ENCODE data around the gene DNAH8.

The DNAH8 gene

DNA sequence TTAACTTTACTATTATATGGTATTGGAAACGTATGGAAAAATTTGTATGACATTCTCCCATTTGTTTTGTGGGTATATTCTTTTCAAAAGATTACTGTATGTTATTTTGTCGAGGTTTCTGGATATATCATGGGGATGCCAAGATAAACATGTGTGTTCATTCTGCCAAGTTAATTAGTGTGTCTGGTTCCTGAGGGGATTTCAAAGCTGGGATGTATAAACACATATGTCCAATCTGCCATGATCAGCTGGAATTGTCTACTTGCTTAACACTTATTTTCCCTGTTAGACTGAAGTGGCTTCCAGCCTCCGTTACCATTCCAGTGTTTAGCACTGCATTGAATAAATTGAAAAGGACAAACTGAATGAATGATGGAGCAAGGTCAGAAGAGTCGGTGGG lies 86.2 kb downstream of the DNAH8 start:
- TF ChIP-seq POLR2AphosphoS5 (IDR thresholded peaks at IDR 0.05; ENCODE audit: low read depth, low read length) (no peak), POLR2A (IDR thresholded peaks at IDR 0.05; ENCODE audit: low read depth, low read length) (no peak), TAF1 (IDR thresholded peaks at IDR 0.05; ENCODE audit: borderline replicate concordance, low read depth, low read length) (no peak)
- DNase-seq (ENCODE audit: insufficient read length) (no peak), FAIRE-seq (no peak)

GRCh38 chr6:38802497-38802896 lies 87.4 kb downstream of the DNAH8 start:
- FAIRE-seq, result no peak

GRCh38 chr6:38803129-38803528 lies 88.0 kb downstream of the DNAH8 start:
- no peak for FAIRE-seq
- TF ChIP-seq TAF1 (IDR thresholded peaks at IDR 0.05; ENCODE audit: borderline replicate concordance, low read depth, low read length), result no peak
- no peak for TF ChIP-seq POLR2AphosphoS5 (IDR thresholded peaks at IDR 0.05; ENCODE audit: low read depth, low read length)
- TF ChIP-seq POLR2A (IDR thresholded peaks at IDR 0.05; ENCODE audit: low read depth, low read length), result no peak
- no peak for DNase-seq (ENCODE audit: insufficient read length)

More at GRCh38 chr6:38802497-38802896, 87.4 kb downstream of the DNAH8 start:
- no peak for DNase-seq (ENCODE audit: insufficient read length)
- no peak for TF ChIP-seq POLR2A (IDR thresholded peaks at IDR 0.05; ENCODE audit: low read depth, low read length)
- no peak for TF ChIP-seq TAF1 (IDR thresholded peaks at IDR 0.05; ENCODE audit: borderline replicate concordance, low read depth, low read length)
- no peak for TF ChIP-seq POLR2AphosphoS5 (IDR thresholded peaks at IDR 0.05; ENCODE audit: low read depth, low read length)

DNA sequence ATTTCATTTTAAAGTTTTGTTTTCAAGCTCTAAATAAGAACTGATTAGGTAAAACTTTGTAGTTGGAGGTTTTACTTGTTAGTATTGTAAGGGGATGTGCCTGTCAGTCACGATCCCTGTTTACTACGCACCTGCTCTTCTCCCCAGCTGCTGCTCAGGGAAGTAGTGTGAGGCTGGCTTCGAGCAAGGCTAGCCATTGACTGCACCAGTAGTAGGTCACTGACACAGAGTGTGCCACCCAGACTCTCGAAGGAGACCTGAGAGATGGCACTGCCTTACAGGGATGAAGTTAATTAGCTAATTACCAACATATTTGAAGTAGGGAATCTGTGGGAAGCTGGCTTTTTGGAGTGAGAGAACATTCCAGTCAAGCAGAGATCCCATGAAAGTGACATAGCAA lies 89.2 kb downstream of the DNAH8 start:
- no peak for DNase-seq (ENCODE audit: insufficient read length)
- no peak for FAIRE-seq
- no peak for TF ChIP-seq POLR2AphosphoS5 (IDR thresholded peaks at IDR 0.05; ENCODE audit: low read depth, low read length)
- no peak for TF ChIP-seq TAF1 (IDR thresholded peaks at IDR 0.05; ENCODE audit: borderline replicate concordance, low read depth, low read length)
- no peak for TF ChIP-seq POLR2A (IDR thresholded peaks at IDR 0.05; ENCODE audit: low read depth, low read length)

DNA sequence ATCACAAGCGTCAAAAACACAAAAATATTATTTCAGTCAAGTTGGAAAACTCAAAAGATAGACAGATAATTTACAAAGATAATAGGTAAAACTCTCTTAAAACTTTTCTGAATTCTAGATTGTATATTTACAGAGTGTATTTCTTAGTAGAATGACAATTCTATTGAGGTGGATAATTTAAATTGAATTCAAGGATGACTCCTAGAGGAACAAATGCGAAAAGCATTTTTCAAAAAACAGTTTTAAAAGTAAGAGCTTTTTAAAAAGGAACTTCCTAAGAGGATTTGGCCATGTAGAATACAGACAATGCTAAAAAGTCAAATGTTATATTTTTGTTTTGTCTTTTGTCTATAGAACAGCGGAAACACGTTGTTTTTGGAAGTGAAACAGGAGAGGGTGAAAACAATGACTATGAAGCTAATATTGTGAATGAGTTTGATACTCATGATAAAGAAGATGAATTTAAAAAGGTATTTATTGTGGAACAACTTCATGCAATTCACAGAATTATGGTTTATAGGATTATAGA lies 90.1 kb downstream of the DNAH8 start:
- DNase-seq (ENCODE audit: insufficient read length) (no peak), FAIRE-seq (no peak)
- TF ChIP-seq POLR2A (IDR thresholded peaks at IDR 0.05; ENCODE audit: low read depth, low read length) (no peak), TAF1 (IDR thresholded peaks at IDR 0.05; ENCODE audit: borderline replicate concordance, low read depth, low read length) (no peak), POLR2AphosphoS5 (IDR thresholded peaks at IDR 0.05; ENCODE audit: low read depth, low read length) (no peak)

DNA sequence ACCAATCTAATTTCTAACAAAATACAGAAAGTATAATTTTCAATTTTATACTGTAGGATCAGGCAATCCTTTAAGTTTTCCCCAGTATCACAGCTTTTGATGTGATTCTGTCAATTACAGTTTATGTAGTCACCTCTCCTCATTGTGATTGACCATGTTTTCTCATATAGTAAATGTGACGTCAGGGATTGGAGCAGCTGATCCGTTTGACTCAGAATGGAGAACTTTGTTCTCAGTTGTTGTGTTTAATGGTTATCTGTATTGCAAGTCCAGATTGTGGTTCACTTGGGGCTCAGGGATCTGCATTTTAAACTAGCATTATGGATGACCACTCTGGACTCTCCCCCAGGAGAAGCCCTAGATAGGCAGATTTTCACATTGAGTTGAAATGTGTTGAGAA lies 90.6 kb downstream of the DNAH8 start:
- FAIRE-seq (no peak), DNase-seq (ENCODE audit: insufficient read length) (no peak)
- TF ChIP-seq POLR2AphosphoS5 (IDR thresholded peaks at IDR 0.05; ENCODE audit: low read depth, low read length) (no peak), POLR2A (IDR thresholded peaks at IDR 0.05; ENCODE audit: low read depth, low read length) (no peak), TAF1 (IDR thresholded peaks at IDR 0.05; ENCODE audit: borderline replicate concordance, low read depth, low read length) (no peak)

DNA sequence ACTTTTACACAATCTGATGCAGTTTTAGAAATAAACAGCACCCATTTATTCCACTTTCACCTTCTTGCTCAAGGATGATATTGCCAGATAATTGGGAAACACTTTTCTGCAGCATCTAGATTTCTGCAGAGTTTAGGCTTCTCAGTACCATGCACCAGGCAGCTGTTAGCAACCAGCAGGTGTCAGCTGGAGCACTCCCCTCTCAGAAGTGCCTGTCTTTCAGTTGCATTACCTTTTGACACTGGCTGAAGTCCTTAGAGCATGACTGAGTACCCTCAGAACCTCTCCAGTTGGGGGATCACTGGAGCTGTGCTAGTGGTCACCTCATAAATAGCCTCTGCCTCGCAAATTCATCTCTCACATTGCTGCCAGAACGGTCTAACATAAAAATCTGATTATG lies 91.2 kb downstream of the DNAH8 start:
- no peak for DNase-seq (ENCODE audit: insufficient read length)
- TF ChIP-seq TAF1 (IDR thresholded peaks at IDR 0.05; ENCODE audit: borderline replicate concordance, low read depth, low read length), result no peak
- no peak for FAIRE-seq

DNA sequence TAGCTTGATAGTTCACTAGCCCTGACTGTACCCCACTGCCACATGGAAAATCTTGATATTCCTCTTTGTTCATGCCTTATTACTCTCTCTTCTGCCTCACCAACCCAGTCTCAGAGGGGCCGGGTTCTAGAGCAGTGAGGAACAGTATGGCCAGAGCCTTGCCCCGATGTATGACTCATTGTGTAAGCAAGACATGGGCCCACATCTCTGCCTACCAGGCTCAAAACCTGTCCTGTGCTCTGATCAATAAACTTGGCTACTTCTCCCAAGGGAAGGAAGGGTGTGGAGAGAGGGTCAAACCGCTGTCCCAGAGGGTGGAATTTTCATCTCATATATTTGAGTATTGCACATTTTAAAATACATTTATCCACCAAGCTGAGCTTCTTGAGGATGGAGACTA lies 91.7 kb downstream of the DNAH8 start:
- TF ChIP-seq POLR2A (IDR thresholded peaks at IDR 0.05; ENCODE audit: low read depth, low read length), result no peak
- TF ChIP-seq POLR2AphosphoS5 (IDR thresholded peaks at IDR 0.05; ENCODE audit: low read depth, low read length), result no peak
- TF ChIP-seq TAF1 (IDR thresholded peaks at IDR 0.05; ENCODE audit: borderline replicate concordance, low read depth, low read length), result no peak
- FAIRE-seq (no peak), DNase-seq (ENCODE audit: insufficient read length) (no peak)

- DNase-seq (ENCODE audit: insufficient read length), result no peak
- TF ChIP-seq POLR2A (IDR thresholded peaks at IDR 0.05; ENCODE audit: low read depth, low read length) (no peak), POLR2AphosphoS5 (IDR thresholded peaks at IDR 0.05; ENCODE audit: low read depth, low read length) (no peak), TAF1 (IDR thresholded peaks at IDR 0.05; ENCODE audit: borderline replicate concordance, low read depth, low read length) (no peak)
- FAIRE-seq, result no peak
These were observed 92.9 kb downstream of the DNAH8 start for GRCh38 chr6:38808039-38808438.

- TF ChIP-seq TAF1 (IDR thresholded peaks at IDR 0.05; ENCODE audit: borderline replicate concordance, low read depth, low read length), result no peak
- FAIRE-seq (no peak), DNase-seq (ENCODE audit: insufficient read length) (no peak)
These were observed 98.1 kb downstream of the DNAH8 start for GRCh38 chr6:38813041-38813823.

DNA sequence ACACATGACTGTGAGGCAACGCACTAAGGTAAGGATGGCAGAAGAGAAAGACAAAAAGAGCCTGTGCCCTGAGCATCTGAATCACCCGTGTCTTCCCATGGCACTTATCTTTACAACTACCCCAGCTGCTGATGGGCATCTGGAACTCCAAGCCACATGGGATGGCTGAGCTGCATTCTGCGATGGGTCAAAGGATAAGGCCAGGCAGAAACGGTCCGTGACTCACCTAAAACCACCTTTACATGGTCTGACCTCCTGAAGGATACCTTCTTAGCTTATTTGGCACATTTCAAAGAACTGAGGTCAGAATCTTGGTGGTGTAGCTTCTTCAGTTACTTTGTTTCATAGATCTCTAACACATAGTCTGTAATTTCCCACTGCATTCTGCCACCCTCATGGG lies 99.7 kb downstream of the DNAH8 start:
- FAIRE-seq (no peak), DNase-seq (ENCODE audit: insufficient read length) (no peak)
- TF ChIP-seq POLR2AphosphoS5 (IDR thresholded peaks at IDR 0.05; ENCODE audit: low read depth, low read length) (no peak), POLR2A (IDR thresholded peaks at IDR 0.05; ENCODE audit: low read depth, low read length) (no peak), TAF1 (IDR thresholded peaks at IDR 0.05; ENCODE audit: borderline replicate concordance, low read depth, low read length) (no peak)

DNA sequence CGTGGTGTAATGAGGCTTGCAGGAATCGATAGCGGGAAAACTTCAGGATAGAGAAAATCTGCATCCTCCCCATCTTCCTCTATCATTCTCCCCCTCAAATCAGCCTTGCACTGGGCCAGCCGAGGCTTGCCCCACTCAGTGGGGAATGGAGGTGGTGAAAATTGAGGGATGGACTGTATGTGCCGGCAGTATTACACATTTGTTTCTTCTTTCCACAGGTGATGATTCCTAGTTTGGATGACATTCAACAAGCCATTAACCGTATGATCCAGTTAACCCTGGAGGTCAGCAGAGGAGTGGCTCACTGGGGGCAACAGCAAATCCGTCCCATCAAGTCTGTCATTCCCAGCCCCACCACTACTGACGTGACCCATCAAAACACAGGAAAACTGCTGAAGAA lies 100.1 kb downstream of the DNAH8 start:
- no peak for TF ChIP-seq POLR2AphosphoS5 (IDR thresholded peaks at IDR 0.05; ENCODE audit: low read depth, low read length)
- TF ChIP-seq POLR2A (IDR thresholded peaks at IDR 0.05; ENCODE audit: low read depth, low read length), result no peak
- no peak for TF ChIP-seq TAF1 (IDR thresholded peaks at IDR 0.05; ENCODE audit: borderline replicate concordance, low read depth, low read length)
- DNase-seq (ENCODE audit: insufficient read length) (no peak), FAIRE-seq (no peak)

Data from GM12892 (cell line).